Memory B cell (primary cell): ENCODE data around the gene C21orf58.
A peak's percentile ranks its signal among the peaks of the same experiment; 100 is the strongest.
"Not testable (repeated sequence)": the region's sequence is repeated elsewhere in the genome, so short reads cannot be mapped to it uniquely, and the experiment has no call there.

Experiments used
- ATAC-seq: fragments of 150-1000 bp; cut with Tn5 transposase; 2 replicates; pipeline ENCODE4 v1.10.0; 2021; ENCODE audit warnings: low read depth, mild to moderate bottlenecking, moderate library complexity
- DNase-seq, 2 donors: peaks; one replicate each; pipeline ENCODE4 v3.0.0; 2022; ENCODE audit warnings: low spot score in 2 of 2
- H3K27ac Mint-ChIP-seq: one replicate; pipeline ENCODE4 v1.8.0; 2022; ENCODE audit warnings: mild to moderate bottlenecking, moderate library complexity, mixed read lengths
- H3K27me3 Mint-ChIP-seq: one replicate; pipeline ENCODE4 v1.8.0; 2022; ENCODE audit warnings: mixed read lengths
- H3K36me3 Mint-ChIP-seq: one replicate; pipeline ENCODE4 v1.8.0; 2022; ENCODE audit warnings: mild to moderate bottlenecking, mixed read lengths
- H3K4me1 Mint-ChIP-seq: one replicate; pipeline ENCODE4 v1.8.0; 2022; ENCODE audit warnings: mixed read lengths
- H3K4me3 Mint-ChIP-seq: one replicate; pipeline ENCODE4 v1.8.0; 2022; ENCODE audit warnings: mild to moderate bottlenecking, moderate library complexity, mixed read lengths
- H3K9me3 Mint-ChIP-seq: one replicate; pipeline ENCODE4 v1.8.0; 2022; ENCODE audit warnings: mixed read lengths

The C21orf58 gene

GRCh38 chr21:46323710-46324389 is at the start of gene C21orf58, which contains the start of gene PCNT:
TSS of gene C21orf58 (minus strand) at chr21:46323870. CDS start at chr21:46322738, 1,132 bp downstream.
TSS of gene PCNT (plus strand) at chr21:46324156. CDS start at chr21:46324229, 73 bp downstream.
- Mint-ChIP-seq H3K4me1 (peaks cover 14% of the 10 kb centered on the region), H3K9me3 (no peaks in the 10 kb centered on the region), H3K36me3 (peaks cover 10% of the 10 kb centered on the region), H3K27ac (peak within 1 kb of the TSS; percentile 97), H3K4me3 (peak within 1 kb of the TSS; percentile 99), H3K27me3 (no peaks in the 10 kb centered on the region)
- ATAC-seq: peak; percentile 81
- DNase-seq: peak; percentile 95 to 98

DNA sequence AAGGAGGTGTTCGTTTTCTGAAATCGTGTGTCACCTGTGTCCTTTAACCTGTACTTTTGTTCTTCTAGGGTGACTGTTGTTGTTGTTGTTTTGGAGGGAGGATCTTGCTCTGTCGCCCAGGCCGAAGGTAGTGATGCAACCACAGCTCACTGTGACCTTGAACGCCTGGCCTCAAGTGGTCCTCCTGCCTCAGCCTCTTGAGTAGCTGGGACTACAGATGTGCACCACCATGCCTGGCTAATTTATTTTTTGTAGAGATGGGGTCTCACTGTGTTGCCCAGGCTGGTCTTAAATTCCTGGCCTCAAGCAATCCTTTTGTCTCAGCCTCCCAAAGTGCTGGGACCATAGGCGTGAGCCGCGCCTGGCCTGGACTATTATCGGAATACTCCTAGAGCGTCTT is 49.3 kb upstream of the C21orf58 start:
- H3K27ac Mint-ChIP-seq: not testable (repeated sequence)

GRCh38 chr21:46372014-46372485 is 48.4 kb upstream of the C21orf58 start:
- ATAC-seq (no peak), DNase-seq (no peak)
- no peaks in the 10 kb centered on the region for H3K9me3 Mint-ChIP-seq
- H3K36me3 Mint-ChIP-seq: peaks cover 4% of the 10 kb centered on the region
- H3K4me3 Mint-ChIP-seq: no peak overlapping the region
- peak overlapping the region; percentile 29 for H3K27ac Mint-ChIP-seq
- peaks cover 17% of the 10 kb centered on the region for H3K4me1 Mint-ChIP-seq
- no peaks in the 10 kb centered on the region for H3K27me3 Mint-ChIP-seq

More for the DNA sequence above, 49.3 kb upstream of the C21orf58 start:
- not testable (repeated sequence) for H3K9me3 Mint-ChIP-seq, H3K4me3 Mint-ChIP-seq, H3K36me3 Mint-ChIP-seq, ATAC-seq, H3K27me3 Mint-ChIP-seq, DNase-seq
- H3K4me1 Mint-ChIP-seq: peaks cover 17% of the 10 kb centered on the region

DNA sequence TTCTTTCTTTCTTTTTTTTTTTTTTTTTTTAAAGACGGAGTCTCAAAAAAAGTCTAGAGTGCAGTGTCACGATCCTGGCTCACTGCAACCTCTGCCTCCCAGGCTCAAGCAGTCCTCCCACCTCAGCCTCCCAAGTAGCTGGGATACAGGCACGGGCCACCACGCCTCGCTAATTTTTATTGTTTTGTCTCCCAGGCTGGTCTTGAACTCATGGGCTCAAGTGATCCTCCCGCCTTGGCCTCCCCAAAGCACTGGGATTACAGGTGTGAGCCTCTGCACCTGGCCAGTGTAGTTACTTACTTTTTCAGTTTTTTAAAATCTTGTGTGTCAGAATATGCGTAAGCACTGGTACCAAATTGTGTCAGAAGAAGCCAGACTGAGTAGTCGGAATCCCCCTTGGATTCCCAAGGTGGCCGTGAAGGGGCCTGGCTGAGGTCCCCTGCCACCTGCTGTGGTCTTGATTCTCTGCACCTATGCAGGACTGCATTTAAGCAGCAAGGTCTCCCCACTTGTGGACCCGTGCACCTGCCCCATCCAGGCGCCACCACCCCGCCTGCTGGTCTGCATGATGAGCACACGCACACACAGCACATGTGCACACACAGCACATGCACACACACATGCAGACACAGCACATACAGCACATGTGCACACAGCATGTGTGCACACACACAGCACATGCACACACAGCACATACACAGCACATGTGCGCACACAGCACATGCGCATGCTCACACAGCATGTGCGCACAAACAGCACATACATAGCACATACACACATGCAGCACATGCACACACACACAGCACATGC is 47.7 kb upstream of the C21orf58 start:
- ATAC-seq: no peak
- H3K9me3 Mint-ChIP-seq: no peaks in the 10 kb centered on the region
- H3K27ac Mint-ChIP-seq: peak overlapping the region; percentile 29
- peaks cover 6% of the 10 kb centered on the region for H3K36me3 Mint-ChIP-seq
- H3K27me3 Mint-ChIP-seq: no peaks in the 10 kb centered on the region
- H3K4me3 Mint-ChIP-seq: no peak overlapping the region
- H3K4me1 Mint-ChIP-seq: peaks cover 17% of the 10 kb centered on the region
- no peak for DNase-seq

GRCh38 chr21:46369520-46370235 is 46.0 kb upstream of the C21orf58 start:
- Mint-ChIP-seq H3K36me3 (peaks cover 11% of the 10 kb centered on the region), H3K27ac (peak overlapping the region; percentile 79), H3K4me3 (peak overlapping the region; percentile 54), H3K27me3 (no peaks in the 10 kb centered on the region), H3K9me3 (no peaks in the 10 kb centered on the region), H3K4me1 (peaks cover 17% of the 10 kb centered on the region)
- no peak for DNase-seq
- ATAC-seq: peak; percentile 60

- Mint-ChIP-seq H3K27me3 (no peaks in the 10 kb centered on the region), H3K4me3 (peak overlapping the region; percentile 54), H3K36me3 (peaks cover 11% of the 10 kb centered on the region), H3K4me1 (peaks cover 17% of the 10 kb centered on the region), H3K9me3 (no peaks in the 10 kb centered on the region), H3K27ac (peak overlapping the region; percentile 79)
- ATAC-seq: peak; percentile 90
- DNase-seq: peak in 1 of 2 donors; percentile 16
Observed at GRCh38 chr21:46368533-46369285, 45.0 kb upstream of the C21orf58 start.

- Mint-ChIP-seq H3K27ac (no peak overlapping the region), H3K36me3 (peaks cover 18% of the 10 kb centered on the region), H3K4me3 (no peak overlapping the region), H3K4me1 (peaks cover 17% of the 10 kb centered on the region), H3K27me3 (no peaks in the 10 kb centered on the region), H3K9me3 (no peaks in the 10 kb centered on the region)
- no peak for ATAC-seq
- no peak for DNase-seq
Observed at GRCh38 chr21:46366966-46367365, 43.3 kb upstream of the C21orf58 start.

DNA sequence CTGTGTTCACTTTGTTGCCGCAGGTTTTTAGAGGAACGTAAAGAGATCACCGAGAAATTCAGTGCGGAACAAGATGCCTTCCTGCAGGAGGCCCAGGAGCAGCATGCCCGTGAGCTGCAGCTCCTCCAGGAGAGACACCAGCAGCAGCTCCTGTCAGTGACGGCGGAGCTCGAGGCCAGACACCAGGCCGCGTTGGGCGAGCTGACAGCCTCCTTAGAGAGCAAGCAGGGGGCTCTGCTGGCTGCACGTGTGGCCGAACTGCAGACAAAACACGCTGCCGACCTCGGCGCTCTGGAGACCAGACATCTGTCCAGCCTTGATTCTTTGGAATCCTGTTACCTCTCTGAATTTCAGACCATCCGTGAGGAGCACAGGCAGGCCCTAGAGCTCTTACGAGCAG is 42.9 kb upstream of the C21orf58 start:
- ATAC-seq (no peak), DNase-seq (no peak)
- no peaks in the 10 kb centered on the region for H3K9me3 Mint-ChIP-seq
- H3K4me1 Mint-ChIP-seq: peaks cover 13% of the 10 kb centered on the region
- H3K36me3 Mint-ChIP-seq: peaks cover 19% of the 10 kb centered on the region
- H3K27ac Mint-ChIP-seq: no peak overlapping the region
- H3K4me3 Mint-ChIP-seq: no peak overlapping the region
- no peaks in the 10 kb centered on the region for H3K27me3 Mint-ChIP-seq

- no peak overlapping the region for H3K4me3 Mint-ChIP-seq
- ATAC-seq (no peak), DNase-seq (no peak)
- peaks cover 13% of the 10 kb centered on the region for H3K4me1 Mint-ChIP-seq
- no peak overlapping the region for H3K27ac Mint-ChIP-seq
- H3K9me3 Mint-ChIP-seq: no peaks in the 10 kb centered on the region
- peaks cover 23% of the 10 kb centered on the region for H3K36me3 Mint-ChIP-seq
- no peaks in the 10 kb centered on the region for H3K27me3 Mint-ChIP-seq
Observed at GRCh38 chr21:46366091-46366490, 42.4 kb upstream of the C21orf58 start.

GRCh38 chr21:46363698-46364097 is 40.0 kb upstream of the C21orf58 start:
- H3K27me3 Mint-ChIP-seq: no peaks in the 10 kb centered on the region
- DNase-seq: no peak
- no peak for ATAC-seq
- H3K4me1 Mint-ChIP-seq: peaks cover 3% of the 10 kb centered on the region
- H3K9me3 Mint-ChIP-seq: no peaks in the 10 kb centered on the region
- H3K36me3 Mint-ChIP-seq: peaks cover 28% of the 10 kb centered on the region
- no peak overlapping the region for H3K4me3 Mint-ChIP-seq
- no peak overlapping the region for H3K27ac Mint-ChIP-seq

DNA sequence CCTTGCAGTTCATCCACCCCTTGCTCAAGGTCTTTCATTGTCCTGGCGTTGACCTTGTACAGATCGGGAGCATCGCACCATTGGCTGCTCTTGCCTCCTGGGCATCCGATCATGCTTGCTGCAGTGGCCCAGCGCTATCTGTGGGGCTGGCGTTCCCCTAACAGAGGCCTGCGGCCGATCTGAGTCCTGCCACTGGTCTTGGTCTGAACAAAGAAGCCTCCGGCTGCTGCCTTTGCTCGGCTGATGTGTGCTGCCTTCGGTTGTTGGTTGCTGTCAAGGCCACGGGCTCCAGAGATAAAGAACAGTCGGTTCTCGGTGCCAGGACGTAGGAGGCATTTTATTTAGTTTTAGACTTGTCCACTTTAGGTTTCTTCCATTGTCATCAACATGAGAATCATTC is 39.3 kb upstream of the C21orf58 start:
- DNase-seq: no peak
- H3K36me3 Mint-ChIP-seq: peaks cover 32% of the 10 kb centered on the region

GRCh38 chr21:46361935-46362334 is 38.3 kb upstream of the C21orf58 start:
- H3K27me3 Mint-ChIP-seq: no peaks in the 10 kb centered on the region
- peaks cover 2% of the 10 kb centered on the region for H3K4me1 Mint-ChIP-seq
- DNase-seq (no peak), ATAC-seq (no peak)
- H3K36me3 Mint-ChIP-seq: peaks cover 34% of the 10 kb centered on the region
- no peak overlapping the region for H3K4me3 Mint-ChIP-seq
- no peak overlapping the region for H3K27ac Mint-ChIP-seq
- no peaks in the 10 kb centered on the region for H3K9me3 Mint-ChIP-seq

More for the DNA sequence above, 39.3 kb upstream of the C21orf58 start:
- no peaks in the 10 kb centered on the region for H3K27me3 Mint-ChIP-seq
- H3K9me3 Mint-ChIP-seq: no peaks in the 10 kb centered on the region
- H3K4me3 Mint-ChIP-seq: no peak overlapping the region
- H3K4me1 Mint-ChIP-seq: peaks cover 2% of the 10 kb centered on the region
- ATAC-seq: no peak
- H3K27ac Mint-ChIP-seq: no peak overlapping the region

DNA sequence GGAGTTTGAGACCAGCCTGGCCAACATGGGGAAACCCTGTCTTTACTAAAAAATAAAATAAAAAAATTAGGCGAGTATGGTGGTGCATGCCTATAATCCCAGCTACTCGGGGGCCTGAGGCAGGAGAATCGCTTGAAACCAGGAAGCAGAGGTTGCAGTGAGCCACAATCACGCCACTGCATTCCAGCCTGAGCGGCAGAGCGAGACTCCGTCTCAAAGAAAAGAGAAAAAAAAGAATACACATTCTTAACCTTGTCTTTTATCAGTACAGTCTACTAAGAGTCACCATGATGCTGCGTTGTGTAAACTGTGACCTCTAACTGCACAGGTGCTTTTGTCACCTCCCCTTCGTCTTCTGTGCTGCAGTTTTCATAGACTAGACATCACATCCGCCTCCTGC is 37.5 kb upstream of the C21orf58 start:
- no peak overlapping the region for H3K27ac Mint-ChIP-seq
- ATAC-seq: no peak
- H3K27me3 Mint-ChIP-seq: no peaks in the 10 kb centered on the region
- DNase-seq: no peak
- H3K4me1 Mint-ChIP-seq: peaks cover 3% of the 10 kb centered on the region
- H3K36me3 Mint-ChIP-seq: peaks cover 30% of the 10 kb centered on the region
- H3K4me3 Mint-ChIP-seq: no peak overlapping the region
- H3K9me3 Mint-ChIP-seq: no peaks in the 10 kb centered on the region
